Keratinocyte (primary cell): ENCODE measurements around the gene TAF1B. TPM values are rescaled to one million over a fixed set of nuclear protein-coding genes. Genes with fewer than 3 reads are reported as not detected.
A peak's percentile ranks its signal among the peaks of the same experiment; 100 is the strongest.

Experiments
- DNase-seq: peaks from one replicate; pipeline ENCODE4 v3.0.0-alpha.2; 2011; ENCODE audit warnings: low read depth, missing footprints, low spot score
- FAIRE-seq: peaks from 2 replicates; lab custom pipeline; 2011; peaks lifted over from hg19 to GRCh38; lab: Jason Lieb, UNC
- H2AFZ ChIP-seq: 2 replicates; pipeline ENCODE4 v1.6.0; 2012; ENCODE audit warnings: low read length, control low read depth, inconsistent platforms; ENCODE audit not compliant: control insufficient read depth
- H3K27ac ChIP-seq: 2 replicates; pipeline ENCODE4 v1.5.1; 2011; ENCODE audit warnings: low read length; ENCODE audit not compliant: control insufficient read depth, insufficient read depth
- H3K27me3 ChIP-seq: 3 replicates; pipeline ENCODE4 v1.6.0; 2011; ENCODE audit warnings: low read length; ENCODE audit not compliant: control insufficient read depth, insufficient read depth; ENCODE audit errors: extremely low read depth
- H3K36me3 ChIP-seq, 2 experiments: 2 replicates in 1 of 2; 3 replicates in 1 of 2; pipeline ENCODE4 v1.5.1; 2011; ENCODE audit warnings: low read length in 2 of 2, mild to moderate bottlenecking in 1 of 2; ENCODE audit not compliant: control insufficient read depth in 2 of 2, insufficient read depth in 2 of 2; ENCODE audit errors: extremely low read depth in 1 of 2
- H3K4me1 ChIP-seq: 3 replicates; pipeline ENCODE4 v1.5.1; 2011; ENCODE audit warnings: low read length; ENCODE audit not compliant: control insufficient read depth, insufficient read depth; ENCODE audit errors: extremely low read depth
- H3K4me2 ChIP-seq: 3 replicates; pipeline ENCODE4 v1.6.0; 2011; ENCODE audit warnings: low read depth, low read length; ENCODE audit not compliant: control insufficient read depth, insufficient read depth; ENCODE audit errors: extremely low read depth
- H3K4me3 ChIP-seq, 3 experiments: fragments of 200-600 bp in 1 of 3; sonication (generic) in 1 of 3; 2 replicates in 2 of 3; 3 replicates in 1 of 3; pipeline ENCODE4 v1.5.1; 2011 to 2016; ENCODE audit warnings: low read length in 3 of 3, mild to moderate bottlenecking in 3 of 3, control low read depth in 2 of 3, inconsistent platforms in 1 of 3, low read depth in 1 of 3, mixed read lengths in 1 of 3, mixed run types in 1 of 3, moderate library complexity in 1 of 3; ENCODE audit not compliant: control insufficient read depth in 2 of 3, insufficient read depth in 2 of 3; ENCODE audit errors: extremely low read depth in 1 of 3
- H3K79me2 ChIP-seq: 2 replicates; pipeline ENCODE4 v1.6.0; 2012; ENCODE audit warnings: low read length; ENCODE audit not compliant: control insufficient read depth, insufficient read depth
- H3K9ac ChIP-seq: 3 replicates; pipeline ENCODE4 v1.6.0; 2011; ENCODE audit warnings: low read length; ENCODE audit not compliant: control insufficient read depth, insufficient read depth; ENCODE audit errors: extremely low read depth
- H3K9me1 ChIP-seq: 3 replicates; pipeline ENCODE4 v1.6.0; 2011; ENCODE audit warnings: low read length; ENCODE audit not compliant: control insufficient read depth, insufficient read depth; ENCODE audit errors: extremely low read depth
- H3K9me3 ChIP-seq: 2 replicates; pipeline ENCODE4 v1.5.1; 2012; ENCODE audit warnings: low read depth, low read length; ENCODE audit not compliant: control insufficient read depth
- H4K20me1 ChIP-seq: 3 replicates; pipeline ENCODE4 v1.6.0; 2011; ENCODE audit warnings: low read length; ENCODE audit not compliant: control insufficient read depth, insufficient read depth; ENCODE audit errors: extremely low read depth
- EZH2 ChIP-seq: IDR thresholded peaks from one replicate; pipeline ENCODE4 v1.6.1; 2012; ENCODE audit warnings: inconsistent platforms, mild to moderate bottlenecking, low read length, moderate library complexity
- dilution Hi-C: fragments of 300-500 bp; cut with MboI; formaldehyde crosslinking; loops from one replicate; pipeline ENCODE4 v1.7.0; 2020; ENCODE audit warnings: low sequenced_read_pairs; ENCODE audit not compliant: extremely low pct_ligation_motif_present
- polyA plus RNA-seq, 5 experiments: library from polyadenylated mRNA; depleted of rRNA in 3 of 5; stranded (reverse) in 3 of 5; stranded (forward) in 1 of 5; unstranded in 1 of 5; fragments of >200 nt; gene quantifications; 1 replicate in 1 of 5; 2 replicates in 3 of 5; 3 replicates in 1 of 5; pipeline versions ENCODE4 v1.2.1 to v1.2.3, GENCODE V29; 2011 to 2012; ENCODE audit warnings: missing spikeins in 2 of 5, low read depth in 1 of 5, low replicate concordance in 1 of 5
- TF ChIP-seq, protein P1 (sequence below), 3 experiments: IDR thresholded peaks in 1 of 3; conservative IDR thresholded peaks in 1 of 3; optimal IDR thresholded peaks in 1 of 3; 2 replicates in 2 of 3; 3 replicates in 1 of 3; pipeline versions ENCODE3 to v1.5.1; 2011; ENCODE audit warnings: low read length in 3 of 3, mild to moderate bottlenecking in 3 of 3, moderate library complexity in 2 of 3, control low read depth in 1 of 3, inconsistent platforms in 1 of 3; ENCODE audit not compliant: insufficient read depth in 2 of 3; ENCODE audit errors: extremely low read depth in 1 of 3

TAF1B gene
- polyA plus RNA-seq, 1 donor (not counting 4 experiments of a cell fraction or from before 2014, with no cell fraction given): 16.5 TPM

DNA sequence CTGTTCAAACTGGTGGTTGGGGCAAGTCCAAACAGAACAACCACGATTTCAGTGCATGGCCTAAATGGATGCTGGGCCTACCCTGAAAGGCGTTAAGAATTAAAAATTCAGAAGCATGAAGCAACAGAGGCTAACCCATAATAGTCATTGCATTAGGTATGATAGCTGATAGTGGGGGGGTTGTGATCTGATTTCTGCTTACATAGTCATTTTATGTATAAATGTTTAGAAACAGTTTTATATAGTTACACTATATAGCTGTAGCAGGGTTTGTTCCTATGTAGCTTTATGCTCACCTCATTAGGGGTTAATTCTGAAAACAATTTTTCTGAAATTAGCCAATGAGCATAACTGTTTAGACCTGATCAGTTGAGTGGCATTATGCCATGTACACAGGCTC, 9.6 kb downstream of the TAF1B start:
- H3K4me2 ChIP-seq: peak overlapping the region; percentile 17
- peaks cover 10% of the 10 kb centered on the region for H3K4me1 ChIP-seq
- no peak for DNase-seq
- H3K79me2 ChIP-seq: peaks cover 6% of the 10 kb centered on the region
- no peak overlapping the region for H3K9ac ChIP-seq
- H2AFZ ChIP-seq: no peak overlapping the region
- H3K27ac ChIP-seq: no peak overlapping the region
- H3K27me3 ChIP-seq: no peaks in the 10 kb centered on the region
- no peaks in the 10 kb centered on the region for H4K20me1 ChIP-seq
- FAIRE-seq: peak; percentile 9
- no peak overlapping the region for H3K4me3 ChIP-seq
- dilution Hi-C loops: no loop called here
- TF ChIP-seq, protein P1, sequence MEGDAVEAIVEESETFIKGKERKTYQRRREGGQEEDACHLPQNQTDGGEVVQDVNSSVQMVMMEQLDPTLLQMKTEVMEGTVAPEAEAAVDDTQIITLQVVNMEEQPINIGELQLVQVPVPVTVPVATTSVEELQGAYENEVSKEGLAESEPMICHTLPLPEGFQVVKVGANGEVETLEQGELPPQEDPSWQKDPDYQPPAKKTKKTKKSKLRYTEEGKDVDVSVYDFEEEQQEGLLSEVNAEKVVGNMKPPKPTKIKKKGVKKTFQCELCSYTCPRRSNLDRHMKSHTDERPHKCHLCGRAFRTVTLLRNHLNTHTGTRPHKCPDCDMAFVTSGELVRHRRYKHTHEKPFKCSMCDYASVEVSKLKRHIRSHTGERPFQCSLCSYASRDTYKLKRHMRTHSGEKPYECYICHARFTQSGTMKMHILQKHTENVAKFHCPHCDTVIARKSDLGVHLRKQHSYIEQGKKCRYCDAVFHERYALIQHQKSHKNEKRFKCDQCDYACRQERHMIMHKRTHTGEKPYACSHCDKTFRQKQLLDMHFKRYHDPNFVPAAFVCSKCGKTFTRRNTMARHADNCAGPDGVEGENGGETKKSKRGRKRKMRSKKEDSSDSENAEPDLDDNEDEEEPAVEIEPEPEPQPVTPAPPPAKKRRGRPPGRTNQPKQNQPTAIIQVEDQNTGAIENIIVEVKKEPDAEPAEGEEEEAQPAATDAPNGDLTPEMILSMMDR (optimal IDR thresholded peaks at IDR 0.05 in 1 of 3, IDR thresholded peaks at IDR 0.05 in 1 of 3, conservative IDR thresholded peaks at IDR 0.05 in 1 of 3; ENCODE audit: extremely low read depth in 1 of 3, insufficient read depth in 2 of 3, low read length in 3 of 3): no peak
- no peak for TF ChIP-seq EZH2
- H3K36me3 ChIP-seq: peaks cover 22 to 34% of the 10 kb centered on the region in 2 experiments
- H3K9me1 ChIP-seq: no peaks in the 10 kb centered on the region
- peaks cover 4% of the 10 kb centered on the region for H3K9me3 ChIP-seq

DNA sequence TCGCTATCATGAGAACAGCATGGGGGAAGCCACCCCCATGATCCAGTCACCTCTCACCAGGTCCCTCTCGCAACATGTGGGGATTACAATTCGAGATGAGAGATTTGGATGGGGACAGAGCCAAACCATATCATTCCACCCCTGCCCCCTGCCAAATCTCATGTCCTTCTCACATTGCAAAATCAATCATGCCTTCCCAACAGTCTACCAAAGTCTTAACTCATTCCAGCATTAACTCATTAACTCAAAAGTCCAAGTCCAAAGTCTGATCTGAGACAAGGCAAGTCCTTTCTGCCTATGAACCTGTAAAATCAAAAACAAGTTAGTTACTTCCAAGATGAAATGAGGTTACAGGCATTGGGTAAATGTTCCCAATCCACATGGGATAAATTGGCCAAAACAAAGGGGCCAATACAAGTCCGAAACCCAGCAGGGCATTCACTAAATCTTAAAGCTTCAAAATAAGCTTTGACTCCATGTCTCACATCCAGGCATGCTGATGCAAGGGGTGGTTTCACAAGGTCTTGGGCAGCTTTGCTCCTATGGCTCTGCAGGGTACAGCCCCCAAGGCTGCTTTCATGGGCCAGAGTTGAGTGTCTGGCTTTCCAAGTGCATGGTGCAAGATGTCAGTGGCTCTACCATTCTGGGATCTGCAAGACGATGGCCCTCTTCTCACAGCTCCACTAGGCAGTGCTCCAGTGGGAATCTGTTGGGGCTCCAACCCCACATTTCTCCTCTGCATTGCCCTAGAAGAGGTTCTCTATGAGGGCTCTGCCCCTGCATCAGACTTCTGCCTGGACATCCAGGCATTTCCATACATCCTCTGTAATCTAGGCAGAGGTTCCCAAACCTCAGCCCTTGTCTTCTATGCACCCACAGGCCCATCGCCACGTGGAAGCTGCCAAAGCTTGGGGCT, 14.8 kb downstream of the TAF1B start:
- DNase-seq: no peak
- dilution Hi-C loops: no loop called here
- H3K4me3 ChIP-seq: no peak overlapping the region
- TF ChIP-seq EZH2: no peak
- TF ChIP-seq, protein P1 (optimal IDR thresholded peaks at IDR 0.05 in 1 of 3, IDR thresholded peaks at IDR 0.05 in 1 of 3, conservative IDR thresholded peaks at IDR 0.05 in 1 of 3; ENCODE audit: extremely low read depth in 1 of 3, insufficient read depth in 2 of 3, low read length in 3 of 3): no peak
- no peak overlapping the region for H3K27ac ChIP-seq
- no peaks in the 10 kb centered on the region for H3K4me1 ChIP-seq
- no peak overlapping the region for H3K4me2 ChIP-seq
- no peaks in the 10 kb centered on the region for H3K79me2 ChIP-seq
- FAIRE-seq: no peak
- peaks cover 9% of the 10 kb centered on the region for H3K9me3 ChIP-seq
- H4K20me1 ChIP-seq: no peaks in the 10 kb centered on the region
- no peak overlapping the region for H3K9ac ChIP-seq
- no peak overlapping the region for H2AFZ ChIP-seq
- no peaks in the 10 kb centered on the region for H3K9me1 ChIP-seq
- H3K27me3 ChIP-seq: no peaks in the 10 kb centered on the region
- peaks cover 21 to 26% of the 10 kb centered on the region in 2 experiments for H3K36me3 ChIP-seq
